Hepatocyte (in vitro differentiated cells): Measurements from ENCODE around the gene ANO3. TPM values are rescaled to one million over a fixed set of nuclear protein-coding genes. Genes with fewer than 3 reads are reported as not detected.

Experiments used
- DNase-seq: peaks from one replicate; pipeline ENCODE4 v3.0.0-alpha.2; 2016; ENCODE audit warnings: low spot score
- H2AFZ ChIP-seq: fragments of 200-600 bp; sonication (generic); 2 replicates; pipeline ENCODE4 v1.6.0; 2016; ENCODE audit warnings: antibody characterized with exemption, mild to moderate bottlenecking
- H3K27ac ChIP-seq: fragments of 200-600 bp; sonication (generic); 2 replicates; pipeline ENCODE4 v1.5.1; 2016; ENCODE audit warnings: mild to moderate bottlenecking
- H3K27me3 ChIP-seq: fragments of 200-600 bp; sonication (generic); 2 replicates; pipeline ENCODE4 v1.6.1; 2016
- H3K36me3 ChIP-seq: fragments of 200-600 bp; sonication (generic); replicated peaks from 2 replicates; pipeline ENCODE4 v1.5.1; 2016; ENCODE audit warnings: low read depth; ENCODE audit not compliant: insufficient read depth
- H3K4me1 ChIP-seq: fragments of 200-600 bp; sonication (generic); 2 replicates; pipeline ENCODE4 v1.5.1; 2016; ENCODE audit warnings: mild to moderate bottlenecking, moderate library complexity; ENCODE audit not compliant: insufficient read depth
- H3K4me2 ChIP-seq: fragments of 200-600 bp; sonication (generic); 2 replicates; pipeline ENCODE4 v1.6.0; 2016
- H3K4me3 ChIP-seq: fragments of 200-600 bp; sonication (generic); 2 replicates; pipeline ENCODE4 v1.5.1; 2016; ENCODE audit warnings: mild to moderate bottlenecking
- H3K79me2 ChIP-seq: fragments of 200-600 bp; sonication (generic); 2 replicates; pipeline ENCODE4 v1.6.0; 2017; ENCODE audit warnings: mild to moderate bottlenecking
- H3K9me2 ChIP-seq: fragments of 200-600 bp; sonication (generic); replicated peaks from 2 replicates; pipeline ENCODE4 v1.6.0; 2017; ENCODE audit warnings: mild to moderate bottlenecking; ENCODE audit not compliant: insufficient read depth
- H3K9me3 ChIP-seq: fragments of 200-600 bp; sonication (generic); 2 replicates; pipeline ENCODE4 v1.5.1; 2016; ENCODE audit warnings: low read depth, mild to moderate bottlenecking
- H4K20me1 ChIP-seq: fragments of 200-600 bp; sonication (generic); 2 replicates; pipeline ENCODE4 v1.6.0; 2016; ENCODE audit warnings: mild to moderate bottlenecking; ENCODE audit not compliant: insufficient read depth, poor library complexity, severe bottlenecking
- CTCF ChIP-seq: fragments of 200-600 bp; sonication (generic); IDR thresholded peaks from 2 replicates; pipeline ENCODE4 v1.5.1; 2016; ENCODE audit warnings: antibody characterized with exemption, mild to moderate bottlenecking; ENCODE audit not compliant: poor library complexity
- EZH2 ChIP-seq: fragments of 200-600 bp; sonication (generic); IDR thresholded peaks from 2 replicates; pipeline ENCODE4 v1.6.1; 2016; ENCODE audit warnings: antibody characterized with exemption, mild to moderate bottlenecking, borderline replicate concordance
- EZH2phosphoT487 ChIP-seq: fragments of 200-600 bp; sonication (generic); IDR thresholded peaks from one replicate; pipeline ENCODE4 v1.6.1; 2018; ENCODE audit warnings: antibody characterized with exemption, mild to moderate bottlenecking, low read depth, moderate library complexity; ENCODE audit not compliant: unreplicated experiment, severe bottlenecking
- WGBS: methylation state at CpG from one replicate; pipeline ENCODE4 v1.1.6; 2016; ENCODE audit warnings: low lambda C conversion rate; ENCODE audit errors: missing lambda C conversion rate; 5-methylcytosine and 5-hydroxymethylcytosine counted together
- polyA plus RNA-seq: library from polyadenylated mRNA; unstranded; fragments of >200 nt; fragmentation: Nextera tagmentation; extraction: Ambion mirVana; gene quantifications from 2 replicates; pipeline ENCODE4 v1.2.1, GENCODE V29; 2016
- total RNA-seq: library from RNA; depleted of rRNA; stranded (reverse); fragments of >200 nt; gene quantifications from 2 replicates; pipeline ENCODE4 v1.2.3, GENCODE V29; 2014

ANO3 gene
- total and polyA plus RNA-seq, 2 experiments from 2014 or later: 0.17 TPM; not detected in 1

GRCh38 chr11:26608507-26609146, 276.7 kb downstream of the ANO3 start:
- H3K9me2 ChIP-seq: no peaks in the 10 kb centered on the region
- H3K27me3 ChIP-seq: no peaks in the 10 kb centered on the region
- H2AFZ ChIP-seq: no peak overlapping the region
- no peak overlapping the region for H3K4me2 ChIP-seq
- 78% methylated on average over 9 of the region's 9 CpGs for WGBS
- no peaks in the 10 kb centered on the region for H3K4me1 ChIP-seq
- TF ChIP-seq EZH2phosphoT487: no peak
- no peak for TF ChIP-seq CTCF
- TF ChIP-seq EZH2: no peak
- no peaks in the 10 kb centered on the region for H4K20me1 ChIP-seq
- no peak for DNase-seq
- H3K79me2 ChIP-seq: no peaks in the 10 kb centered on the region
- H3K36me3 ChIP-seq: no peaks in the 10 kb centered on the region
- H3K9me3 ChIP-seq: no peaks in the 10 kb centered on the region
- H3K4me3 ChIP-seq: no peak overlapping the region
- H3K27ac ChIP-seq: no peak overlapping the region

- Histone ChIP-seq H4K20me1 (no peaks in the 10 kb centered on the region), H3K79me2 (no peaks in the 10 kb centered on the region), H3K36me3 (no peaks in the 10 kb centered on the region), H2AFZ (no peak overlapping the region), H3K9me2 (no peaks in the 10 kb centered on the region), H3K4me1 (no peaks in the 10 kb centered on the region), H3K27ac (no peak overlapping the region), H3K27me3 (no peaks in the 10 kb centered on the region), H3K4me2 (no peak overlapping the region), H3K9me3 (no peaks in the 10 kb centered on the region), H3K4me3 (no peak overlapping the region)
- no peak for DNase-seq
- TF ChIP-seq EZH2phosphoT487: no peak
- no peak for TF ChIP-seq EZH2
- no peak for TF ChIP-seq CTCF
- WGBS: 84% methylated on average over 2 of the region's 2 CpGs
These were observed 281.8 kb downstream of the ANO3 start for GRCh38 chr11:26613759-26614158.

- H3K4me2 ChIP-seq: no peak overlapping the region
- no peaks in the 10 kb centered on the region for H3K9me2 ChIP-seq
- H4K20me1 ChIP-seq: no peaks in the 10 kb centered on the region
- no peak overlapping the region for H3K27ac ChIP-seq
- H3K79me2 ChIP-seq: no peaks in the 10 kb centered on the region
- DNase-seq: no peak
- H3K36me3 ChIP-seq: no peaks in the 10 kb centered on the region
- H2AFZ ChIP-seq: no peak overlapping the region
- TF ChIP-seq EZH2phosphoT487 (no peak), EZH2 (no peak), CTCF (no peak)
- no peaks in the 10 kb centered on the region for H3K9me3 ChIP-seq
- 50% methylated on average over 1 of the region's 1 CpG for WGBS
- H3K4me1 ChIP-seq: no peaks in the 10 kb centered on the region
- H3K27me3 ChIP-seq: no peaks in the 10 kb centered on the region
- no peak overlapping the region for H3K4me3 ChIP-seq
These were observed 286.5 kb downstream of the ANO3 start for GRCh38 chr11:26618441-26618840.
